Measurements from ENCODE around the gene FYN.

The FYN gene

DNA sequence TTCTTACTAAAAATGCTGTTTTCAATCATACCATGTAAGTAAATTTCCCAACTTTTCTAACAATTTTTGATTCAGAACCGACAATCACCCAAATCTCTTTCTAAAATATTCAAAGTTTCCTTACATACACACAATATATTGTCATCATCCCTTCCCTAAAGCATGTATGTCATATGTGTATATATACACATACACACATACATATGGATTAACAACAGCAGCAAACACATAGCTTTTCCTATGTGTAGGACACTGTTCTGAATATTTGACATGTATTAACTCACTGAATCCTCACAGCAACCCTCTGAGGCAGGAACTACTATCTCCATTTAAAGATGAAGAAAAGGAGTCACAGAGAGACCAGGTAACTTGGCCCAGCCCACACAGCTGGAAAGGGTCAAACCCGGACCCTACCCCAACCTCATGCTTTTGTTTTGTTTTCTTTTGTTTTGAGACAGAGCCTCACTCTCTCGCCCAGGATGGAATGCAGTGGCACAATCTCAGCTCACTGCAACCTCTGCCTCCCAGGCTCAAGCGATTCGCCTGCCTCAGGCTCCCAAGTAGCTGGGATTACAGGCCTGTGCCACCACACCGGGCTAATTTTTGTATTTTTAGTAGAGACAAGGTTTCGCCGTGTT, 7.2 kb downstream of the FYN start:
- TF ChIP-seq CTCF (IDR thresholded peaks at IDR 0.05), result no peak

- TF ChIP-seq CTCF (IDR thresholded peaks at IDR 0.05), result no peak
Measured at GRCh38 chr6:111865049-111865585, 8.1 kb downstream of the FYN start.

DNA sequence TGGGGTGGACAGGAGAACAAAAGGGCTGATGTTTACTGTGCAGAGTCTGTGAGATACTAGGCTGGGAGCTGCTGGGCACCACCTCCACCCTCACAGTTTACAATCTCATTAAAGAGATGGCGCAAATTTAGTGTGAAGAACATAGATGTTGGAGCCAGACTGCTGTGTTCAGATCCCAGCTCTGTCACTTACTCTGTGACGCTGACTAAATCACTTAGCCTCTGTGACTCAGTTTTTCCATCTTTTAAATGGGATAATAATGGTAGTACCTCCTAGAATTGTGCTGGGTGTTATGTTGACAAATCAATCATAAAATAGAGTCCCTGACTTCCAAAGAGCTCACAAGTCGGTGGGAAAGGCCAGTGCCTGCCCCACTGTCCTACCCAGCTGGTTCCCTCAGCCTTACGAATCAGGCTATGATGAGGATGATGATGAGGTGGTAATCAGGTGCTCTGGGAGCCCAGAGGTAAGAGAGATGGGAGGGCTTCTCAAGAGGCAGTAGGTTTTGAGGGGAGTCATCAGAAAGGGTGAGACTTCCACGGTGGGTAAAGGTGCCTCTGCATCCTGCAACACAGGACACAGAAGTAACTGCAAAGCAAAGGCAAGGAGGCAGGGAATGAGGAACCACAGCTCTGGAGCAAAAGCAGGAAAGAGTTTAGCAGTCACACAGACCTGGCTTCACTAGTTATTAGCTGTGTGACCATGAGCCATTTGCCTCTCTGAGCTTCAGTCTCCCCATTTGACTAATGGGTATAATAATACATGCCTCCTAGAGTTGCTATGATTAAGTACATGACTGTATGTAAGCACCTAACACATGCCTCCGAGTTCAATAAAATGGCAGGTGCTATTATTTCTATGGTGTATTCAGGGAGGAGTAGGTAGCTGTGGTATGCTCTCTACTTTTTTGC, 8.9 kb downstream of the FYN start:
- no peak for TF ChIP-seq CTCF (IDR thresholded peaks at IDR 0.05)

DNA sequence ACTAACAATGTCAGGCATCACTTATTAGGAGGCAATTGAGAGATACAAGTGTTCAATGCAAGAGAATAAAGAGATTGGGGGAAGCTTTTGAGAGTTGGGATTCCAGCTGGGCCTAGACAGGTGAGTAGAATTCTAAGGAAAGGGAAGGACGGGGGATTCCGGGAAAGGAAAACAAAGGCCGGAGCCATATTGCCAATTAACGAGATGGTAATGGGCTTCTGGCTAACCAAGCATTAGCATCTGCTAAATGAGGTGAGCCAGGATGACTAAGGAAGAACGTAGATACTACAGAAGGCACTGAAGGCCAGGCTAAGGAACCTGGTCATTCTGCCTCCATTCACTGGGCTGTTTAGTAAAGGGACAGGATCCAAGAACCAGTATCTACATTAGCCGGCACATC, 10.5 kb downstream of the FYN start:
- TF ChIP-seq CTCF (IDR thresholded peaks at IDR 0.05), result no peak

GRCh38 chr6:111862314-111862713, 10.9 kb downstream of the FYN start:
- TF ChIP-seq CTCF (IDR thresholded peaks at IDR 0.05), result no peak

- TF ChIP-seq CTCF (IDR thresholded peaks at IDR 0.05), result no peak
Measured at GRCh38 chr6:111861431-111861885, 11.8 kb downstream of the FYN start.

DNA sequence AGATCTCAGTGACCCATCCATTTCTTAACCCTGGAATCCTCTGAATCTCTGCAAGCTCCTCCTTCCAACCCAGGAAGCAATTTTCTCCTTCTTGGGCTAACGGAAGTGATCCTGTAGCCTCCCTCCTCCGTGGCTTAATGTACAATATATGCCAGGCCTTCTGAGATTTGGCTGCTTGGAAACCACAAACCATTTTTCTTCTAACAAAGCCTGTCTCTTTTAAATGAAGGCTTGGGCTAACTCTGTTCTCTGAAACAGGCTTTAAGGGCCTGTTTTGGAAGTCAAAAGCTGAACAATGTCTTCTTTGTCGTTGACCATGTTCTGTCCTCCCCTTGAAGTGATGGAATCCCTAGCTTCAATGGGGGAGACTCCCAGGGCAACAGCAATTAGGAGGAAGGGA, 14.9 kb downstream of the FYN start:
- no peak for TF ChIP-seq CTCF (IDR thresholded peaks at IDR 0.05)

Measured in LNCAP (cell line).